Measurements from ENCODE around the gene AMMECR1. TPM values are rescaled to one million over a fixed set of nuclear protein-coding genes. Genes with fewer than 3 reads are reported as not detected.
"Not testable (repeated sequence)": the region's sequence is repeated elsewhere in the genome, so short reads cannot be mapped to it uniquely, and the experiment has no call there.

AMMECR1 gene
- polyA plus RNA-seq, 4 donors = 10.0 to 21.3 (median 19.6) TPM

DNA sequence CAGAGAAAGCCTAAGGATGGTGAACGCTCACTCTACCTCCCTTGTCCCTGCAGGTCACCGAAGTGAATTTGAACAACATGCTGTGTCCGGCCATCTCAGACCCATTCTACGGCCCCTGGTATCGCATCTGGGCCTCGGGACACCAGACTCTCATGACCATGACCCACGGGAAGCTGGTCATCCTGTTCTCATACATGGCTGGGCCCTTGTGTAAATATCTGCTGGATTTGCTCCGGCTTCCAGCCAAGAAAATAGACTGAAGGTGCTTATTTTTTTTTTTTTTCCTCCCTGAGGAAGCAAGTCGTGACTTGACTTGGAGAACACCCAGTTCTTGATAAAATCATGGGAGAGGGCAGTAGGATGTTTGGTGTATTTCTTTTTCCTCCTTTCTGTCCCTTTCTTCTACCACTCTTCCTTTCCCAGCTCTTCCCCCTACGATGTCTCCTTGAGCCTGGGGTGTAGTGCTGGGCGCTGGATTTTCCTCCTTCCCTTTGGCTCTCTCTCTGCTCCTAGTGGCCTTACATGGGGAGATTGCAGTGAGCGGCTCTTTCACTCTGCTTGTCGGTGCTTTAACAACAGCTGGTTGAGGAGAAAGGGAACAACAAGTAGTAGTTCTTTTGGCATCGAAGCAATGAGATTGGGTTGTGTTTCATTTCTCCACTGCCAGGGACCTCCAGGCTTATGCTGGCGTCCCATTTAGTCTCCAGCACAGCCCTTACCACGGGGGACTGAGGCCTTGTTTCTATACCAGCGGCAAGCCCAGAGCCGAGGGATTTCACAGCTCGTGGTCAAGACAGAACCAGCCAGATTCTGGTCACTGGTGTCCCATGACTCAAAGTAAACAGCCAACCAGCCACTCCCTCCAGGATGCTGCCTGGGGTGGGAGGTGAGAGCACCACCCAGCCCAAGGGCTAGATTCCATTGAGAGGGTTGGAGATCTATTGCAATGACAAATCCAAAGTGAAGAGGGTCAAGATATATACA is 144.4 kb downstream of the AMMECR1 start:
- no peak for DNase-seq (ENCODE audit: low read depth in 4 of 4, low spot score in 3 of 4)

DNA sequence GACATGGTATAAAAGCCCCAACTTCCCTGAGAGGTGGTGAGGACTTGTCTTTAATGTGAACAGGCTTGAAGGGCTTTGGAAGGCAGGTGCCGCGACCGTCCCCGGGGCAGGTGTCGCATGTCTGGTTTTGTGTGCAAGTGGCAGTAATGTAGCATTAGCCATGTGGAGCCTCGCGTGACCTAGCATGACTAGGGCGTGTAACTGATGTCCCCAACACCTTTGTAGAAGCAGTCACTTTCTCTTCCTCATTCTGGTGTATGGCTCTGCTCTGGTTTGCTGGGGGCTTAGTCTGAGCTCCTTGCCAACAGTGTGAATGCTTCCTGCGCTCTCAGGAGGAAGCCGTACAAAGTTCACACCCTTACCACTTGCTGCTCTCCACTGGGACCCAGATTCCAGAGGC is 145.7 kb downstream of the AMMECR1 start:
- no peak for DNase-seq (ENCODE audit: low read depth in 4 of 4, low spot score in 3 of 4)

DNA sequence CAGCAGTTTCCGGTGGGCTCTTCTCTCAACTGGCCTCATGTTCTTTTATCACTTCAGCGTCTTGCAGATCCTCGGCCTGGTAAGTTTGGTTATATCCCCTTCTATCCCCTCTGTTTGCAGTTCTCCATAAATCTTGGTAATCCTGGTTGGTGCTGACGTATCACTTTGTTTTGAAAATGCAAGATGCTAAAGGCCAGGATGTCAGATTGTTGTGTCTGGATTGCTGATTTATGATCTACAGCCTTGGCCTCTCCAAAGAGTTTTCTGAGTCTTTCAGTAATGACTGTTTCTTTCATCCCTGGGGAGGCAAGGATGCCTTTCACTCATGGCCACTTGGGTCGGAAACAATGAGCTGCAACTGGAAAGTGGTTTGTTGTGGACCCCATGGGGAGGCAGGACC is 146.4 kb downstream of the AMMECR1 start:
- DNase-seq (ENCODE audit: low read depth in 4 of 4, low spot score in 3 of 4) = no peak

DNA sequence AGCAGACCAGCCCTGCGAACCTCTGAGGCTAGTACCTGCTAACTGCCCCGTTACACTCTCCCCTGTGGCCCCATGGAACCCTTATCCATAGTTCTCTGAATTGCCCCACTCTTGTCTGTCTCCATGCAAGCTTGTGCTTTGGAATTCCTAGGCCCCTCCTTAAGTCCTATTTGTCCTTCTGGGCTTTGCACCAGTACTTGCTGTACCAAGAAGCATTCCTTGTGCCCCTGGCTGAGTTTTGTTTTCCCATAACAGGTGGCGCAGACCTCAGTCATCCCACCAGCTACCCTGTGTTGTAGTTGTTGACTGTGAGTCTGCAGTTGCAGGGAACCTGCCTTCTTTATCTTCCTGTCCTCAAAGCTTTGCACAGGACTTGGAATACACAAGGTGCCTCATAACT is 147.9 kb downstream of the AMMECR1 start:
- DNase-seq (ENCODE audit: low read depth in 4 of 4, low spot score in 3 of 4) = no peak

DNA sequence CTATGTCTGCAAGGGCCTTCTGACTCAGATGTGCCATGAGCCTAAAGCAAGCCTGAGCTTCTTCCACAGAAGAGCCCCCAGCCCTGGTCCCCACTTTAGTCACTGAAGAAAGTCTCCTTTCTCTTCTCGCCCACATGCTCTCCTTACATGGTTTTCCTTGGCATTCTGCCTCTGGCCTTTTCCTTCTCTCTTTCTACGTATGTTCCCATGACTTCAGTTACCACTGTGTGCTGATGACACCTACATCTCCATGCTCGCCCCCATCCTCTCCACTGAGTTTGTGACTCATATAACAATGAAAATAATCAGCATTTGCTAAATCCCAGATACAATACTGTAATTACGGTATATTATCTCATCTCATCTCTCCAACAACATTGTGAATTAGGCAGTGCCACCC is 149.3 kb downstream of the AMMECR1 start:
- no peak for DNase-seq (ENCODE audit: low read depth in 4 of 4, low spot score in 3 of 4)

DNA sequence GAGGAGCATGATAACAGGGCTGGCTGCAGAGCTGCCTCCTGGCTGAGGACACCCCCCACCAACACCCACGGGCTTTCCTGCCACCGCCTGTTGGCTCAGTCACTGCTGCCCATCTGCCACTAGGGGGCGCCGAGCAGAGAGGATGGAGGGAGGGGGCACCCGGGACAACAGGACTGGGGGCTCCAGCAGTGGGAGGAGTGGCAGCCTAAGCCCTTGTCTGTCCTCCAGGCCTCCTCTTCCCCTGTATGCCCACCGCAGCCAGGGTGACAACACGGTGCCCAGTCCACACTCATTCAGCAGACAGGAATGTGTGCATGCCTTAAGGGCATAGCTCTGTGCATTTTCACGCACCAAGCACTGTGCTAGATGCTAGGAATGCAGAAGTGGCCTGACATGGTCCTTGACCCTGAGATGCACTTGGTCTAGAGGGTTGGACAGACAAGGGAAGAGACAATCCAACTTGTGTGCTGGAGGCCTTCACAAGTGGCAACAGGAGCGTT is 149.9 kb downstream of the AMMECR1 start:
- DNase-seq (ENCODE audit: low read depth in 4 of 4, low spot score in 3 of 4) = no peak

DNA sequence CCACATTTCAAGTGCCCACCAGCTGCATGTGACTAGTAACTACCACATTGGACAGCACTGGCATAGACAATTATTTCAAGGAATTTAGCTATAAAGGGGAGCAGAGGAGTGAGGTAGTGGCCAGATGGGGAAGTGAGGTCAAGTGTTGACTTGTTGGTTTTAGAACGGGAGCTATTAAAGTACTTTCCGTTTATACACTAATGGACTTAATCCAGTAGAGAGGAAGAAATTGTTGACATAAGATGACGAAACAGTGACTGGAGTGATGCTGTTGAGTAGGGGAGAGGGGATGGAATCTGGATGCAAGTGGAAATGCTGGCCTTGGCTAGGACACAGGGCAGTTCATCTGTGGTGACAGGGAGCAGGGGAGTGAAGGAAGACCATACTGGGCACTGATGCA is 154.4 kb downstream of the AMMECR1 start:
- no peak for DNase-seq (ENCODE audit: low read depth in 4 of 4, low spot score in 3 of 4)

DNA sequence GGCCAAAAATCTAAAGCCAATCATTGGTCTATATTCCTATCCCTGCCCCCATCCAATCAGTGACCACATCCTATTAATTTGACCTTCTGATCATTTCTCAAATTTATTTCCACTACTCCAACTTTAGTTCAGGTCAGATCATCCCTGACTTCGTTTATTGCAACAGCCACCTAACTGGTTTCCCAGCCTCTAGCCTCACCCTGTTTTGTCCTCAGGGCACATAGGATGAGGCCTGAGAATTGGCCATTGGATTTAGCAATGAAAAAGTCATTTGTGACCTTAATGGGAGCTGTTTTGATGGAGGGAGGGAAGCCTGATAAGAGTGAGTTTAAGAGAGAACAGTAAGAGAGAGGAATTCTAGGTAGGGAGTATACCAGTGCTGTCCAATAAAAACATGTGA is 155.0 kb downstream of the AMMECR1 start:
- no peak for DNase-seq (ENCODE audit: low read depth in 4 of 4, low spot score in 3 of 4)

DNA sequence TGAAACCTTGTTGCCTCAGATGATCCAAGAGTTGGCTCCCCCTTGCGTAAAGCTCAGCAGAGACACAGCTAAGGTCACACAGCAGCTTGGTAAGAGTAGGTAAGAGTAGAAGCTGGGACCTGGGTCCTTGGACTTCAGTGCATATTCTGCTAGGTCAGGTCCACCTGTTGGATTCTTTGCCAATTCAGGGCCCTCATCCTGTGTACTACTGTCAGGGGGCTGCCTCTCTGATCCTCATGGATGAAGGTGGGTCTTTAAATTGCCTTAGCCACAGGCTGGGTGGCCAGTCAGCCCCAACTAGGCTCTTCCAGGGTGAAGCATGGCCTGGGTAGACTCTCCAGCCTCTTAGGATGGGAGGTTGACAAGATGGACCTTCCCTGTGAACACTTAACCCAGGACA is 155.8 kb downstream of the AMMECR1 start:
- no peak for DNase-seq (ENCODE audit: low read depth in 4 of 4, low spot score in 3 of 4)

DNA sequence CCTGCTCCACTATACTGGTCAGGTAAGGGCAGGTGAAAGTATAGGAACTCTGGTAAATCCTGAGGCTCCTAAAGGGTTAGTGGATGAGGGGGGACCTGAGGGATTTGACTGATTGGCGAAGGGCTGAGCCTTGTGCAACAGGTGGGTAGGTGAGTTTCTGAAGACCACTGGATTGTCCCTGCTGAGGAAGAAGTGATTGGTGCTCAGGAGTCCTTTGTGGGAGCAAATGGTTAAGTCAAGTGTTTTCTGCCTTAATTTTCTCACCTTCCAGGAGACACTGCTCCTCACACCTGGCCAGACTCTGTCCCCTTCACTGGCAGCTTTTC is 156.6 kb downstream of the AMMECR1 start:
- no peak for DNase-seq (ENCODE audit: low read depth in 4 of 4, low spot score in 3 of 4)

DNA sequence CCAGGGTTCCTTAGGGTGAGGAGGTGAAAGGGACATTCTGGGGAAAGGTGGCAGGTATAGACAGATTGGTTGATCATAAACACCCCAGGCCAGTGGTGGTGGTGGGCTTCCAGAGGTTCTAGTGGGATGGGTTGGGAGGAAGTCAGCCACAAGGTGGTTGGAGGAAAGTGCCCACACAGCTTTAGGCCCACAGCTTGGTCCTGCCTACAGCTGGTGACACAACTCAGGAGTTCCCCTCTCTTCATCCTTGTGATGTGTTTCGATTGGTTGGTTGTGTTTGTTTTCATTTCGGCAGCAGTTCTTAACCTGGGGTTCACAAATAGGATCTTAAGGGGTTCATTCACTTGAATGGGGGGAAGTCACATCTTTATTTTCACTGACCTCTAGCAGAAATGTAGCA is 158.0 kb downstream of the AMMECR1 start:
- DNase-seq (ENCODE audit: low read depth in 4 of 4, low spot score in 3 of 4) = no peak

DNA sequence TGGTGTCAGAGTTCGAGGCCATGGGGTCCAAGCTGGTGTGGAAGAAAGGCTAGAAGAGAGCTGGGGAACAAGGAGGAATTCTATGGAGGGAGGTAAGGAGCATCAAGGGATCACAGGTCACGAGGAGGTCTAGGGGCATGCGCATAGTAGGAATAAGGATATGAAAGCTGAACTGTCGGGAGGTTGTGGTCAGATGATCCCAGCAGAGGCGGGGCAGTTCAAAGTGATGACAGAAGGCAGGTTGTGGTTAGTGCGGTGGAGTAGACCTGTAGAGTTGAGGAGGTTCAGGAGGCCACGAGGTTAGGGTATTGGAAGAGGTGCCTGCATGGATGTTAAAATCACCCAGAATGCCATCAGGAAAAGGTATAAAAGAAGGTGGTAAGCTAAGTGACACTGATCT is 158.7 kb downstream of the AMMECR1 start:
- no peak for DNase-seq (ENCODE audit: low read depth in 4 of 4, low spot score in 3 of 4)

DNA sequence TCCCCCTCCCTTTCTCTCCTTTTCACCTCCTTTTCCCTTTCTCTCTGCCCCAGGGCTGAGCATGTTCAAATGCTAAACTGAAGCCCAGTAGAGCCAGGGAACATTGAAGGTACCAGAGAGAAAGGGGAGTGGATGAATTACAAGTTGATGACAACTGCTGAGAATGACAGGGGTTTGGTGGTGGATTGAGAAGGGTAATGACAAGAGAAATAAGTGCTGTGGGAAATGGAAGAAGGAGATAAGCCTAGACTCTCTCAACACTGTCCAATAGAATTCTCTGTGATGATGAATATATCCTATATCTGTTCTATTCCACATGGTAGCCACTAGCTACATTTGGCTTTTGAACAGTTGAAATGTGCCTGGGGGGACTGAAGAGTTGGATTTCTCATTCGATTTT is 160.4 kb downstream of the AMMECR1 start:
- no peak for DNase-seq (ENCODE audit: low read depth in 4 of 4, low spot score in 3 of 4)

DNA sequence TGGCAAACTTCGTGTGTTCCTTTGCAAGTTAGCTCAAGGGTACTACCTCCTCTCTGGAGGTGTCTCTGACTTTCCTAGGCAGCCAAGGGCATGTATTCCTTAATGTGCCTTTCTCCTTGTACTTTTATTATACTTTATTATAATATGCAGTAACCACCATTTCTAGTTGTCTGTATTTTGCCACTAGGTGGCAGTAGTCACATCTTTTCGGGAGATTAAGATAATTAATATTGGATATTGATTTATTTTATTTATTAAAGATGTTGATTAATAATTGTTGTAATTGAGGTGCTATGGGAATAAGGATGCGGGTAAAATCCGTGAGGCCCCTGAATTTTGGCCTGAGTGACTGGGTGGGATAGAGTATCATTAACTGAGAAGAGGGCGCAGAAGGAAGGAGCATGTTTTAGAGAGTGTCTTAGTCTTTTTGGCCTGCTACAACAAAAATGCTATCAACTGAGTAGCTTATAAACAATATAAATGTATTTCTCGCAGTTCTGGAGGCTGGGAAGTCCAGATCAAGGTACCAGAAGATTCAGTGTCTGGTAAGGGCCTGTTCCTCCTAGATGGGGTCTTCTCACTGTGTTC is 161.6 kb downstream of the AMMECR1 start:
- no peak for DNase-seq (ENCODE audit: low read depth in 4 of 4, low spot score in 3 of 4)

DNA sequence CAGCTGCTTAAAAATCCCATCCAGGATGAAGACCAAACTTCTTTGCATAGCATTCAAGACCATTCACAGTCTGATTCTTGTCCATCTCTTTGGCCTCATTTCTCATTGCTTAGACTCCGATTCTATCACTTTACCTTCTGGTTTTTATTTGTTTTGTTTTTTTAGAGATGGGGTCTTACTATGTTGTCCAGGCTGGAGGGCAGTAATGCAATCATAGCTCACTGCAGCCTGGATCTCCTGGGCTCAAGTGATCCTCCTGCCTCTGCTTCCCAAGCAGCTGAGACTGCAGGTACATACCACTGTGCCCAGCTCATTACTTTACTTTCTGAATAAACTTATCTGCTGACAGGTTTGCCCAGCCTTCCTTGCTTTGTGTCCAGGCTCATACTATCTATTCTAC is 162.1 kb downstream of the AMMECR1 start:
- no peak for DNase-seq (ENCODE audit: low read depth in 4 of 4, low spot score in 3 of 4)

DNA sequence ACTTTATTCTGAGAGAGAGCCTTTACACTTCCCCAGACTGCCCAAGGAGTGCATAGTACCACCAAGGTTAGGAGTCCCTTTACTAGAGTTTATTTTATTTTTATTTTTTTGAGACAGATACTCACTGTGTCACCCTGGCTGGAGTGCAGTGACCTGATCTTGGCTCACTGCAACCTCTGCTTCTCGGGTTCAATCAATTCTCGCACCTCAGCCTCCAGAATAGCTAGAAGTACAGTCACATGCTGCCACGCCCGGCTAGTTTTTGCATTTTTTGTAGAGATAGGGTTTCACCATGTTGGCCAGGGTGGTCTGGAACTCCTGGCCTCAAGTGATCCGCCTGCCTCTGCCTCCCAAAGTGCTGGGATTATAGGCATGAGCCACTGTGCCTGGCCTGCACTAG is 163.6 kb downstream of the AMMECR1 start:
- DNase-seq (ENCODE audit: low read depth in 4 of 4, low spot score in 3 of 4) = not testable (repeated sequence)

DNA sequence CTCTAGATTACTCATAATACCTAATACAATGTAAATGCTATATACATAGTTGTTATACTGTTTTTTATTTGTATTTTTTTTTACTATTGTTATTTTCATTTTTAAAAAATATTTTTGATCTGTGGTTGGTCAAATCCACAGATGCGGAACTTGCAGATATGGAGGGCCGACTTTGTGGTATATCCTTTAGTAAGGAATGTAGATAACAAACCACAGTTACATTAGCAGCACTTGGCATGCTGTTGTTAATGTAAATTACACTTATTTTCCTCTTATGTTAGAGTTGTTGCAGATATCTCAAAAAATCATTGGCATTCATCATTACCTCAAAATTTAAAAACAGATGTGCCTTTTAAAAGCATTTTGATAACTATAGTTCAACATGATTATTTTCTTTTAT is 164.0 kb downstream of the AMMECR1 start:
- DNase-seq (ENCODE audit: low read depth in 4 of 4, low spot score in 3 of 4) = no peak

DNA sequence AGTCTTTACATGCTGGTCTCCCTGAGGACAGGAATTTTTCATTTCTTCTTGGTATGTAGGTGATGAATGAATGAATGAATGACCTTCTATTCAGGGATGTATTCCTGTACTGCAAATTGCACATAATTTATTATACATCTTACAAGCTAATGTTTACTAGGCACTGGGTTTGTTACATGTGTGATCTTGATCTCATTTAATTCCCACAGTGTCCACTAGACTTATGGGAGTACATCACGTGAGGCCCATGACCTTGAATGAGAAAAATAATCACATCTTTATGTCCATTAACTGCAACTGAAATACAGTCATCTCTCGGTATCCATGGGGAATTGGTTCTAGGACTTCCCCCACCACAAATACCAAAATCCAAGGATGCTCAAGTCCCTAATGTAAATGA is 164.6 kb downstream of the AMMECR1 start:
- DNase-seq (ENCODE audit: low read depth in 4 of 4, low spot score in 3 of 4) = no peak

DNA sequence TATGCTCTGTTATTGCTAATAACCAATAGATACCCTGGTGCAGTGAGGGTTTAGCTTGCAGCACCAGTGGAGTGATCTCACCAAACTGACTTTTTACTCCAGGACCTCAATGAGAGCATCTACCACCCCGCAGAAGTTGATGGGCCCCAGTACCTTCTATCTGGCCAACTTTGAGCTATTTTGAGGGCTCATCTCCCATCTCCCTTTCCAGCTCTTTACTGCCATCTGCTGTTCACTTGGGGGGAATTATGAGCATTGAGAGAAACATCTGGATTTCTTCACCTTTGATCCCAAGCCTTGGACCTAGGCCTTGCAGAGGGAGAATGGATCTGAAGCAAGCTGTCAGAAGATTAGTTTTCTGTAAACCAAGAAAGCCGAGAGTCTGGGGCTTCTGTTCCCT is 171.4 kb downstream of the AMMECR1 start:
- DNase-seq (ENCODE audit: low read depth in 4 of 4, low spot score in 3 of 4) = peak in 3 of 4 donors; percentile 18 to 38 (median 29)

DNA sequence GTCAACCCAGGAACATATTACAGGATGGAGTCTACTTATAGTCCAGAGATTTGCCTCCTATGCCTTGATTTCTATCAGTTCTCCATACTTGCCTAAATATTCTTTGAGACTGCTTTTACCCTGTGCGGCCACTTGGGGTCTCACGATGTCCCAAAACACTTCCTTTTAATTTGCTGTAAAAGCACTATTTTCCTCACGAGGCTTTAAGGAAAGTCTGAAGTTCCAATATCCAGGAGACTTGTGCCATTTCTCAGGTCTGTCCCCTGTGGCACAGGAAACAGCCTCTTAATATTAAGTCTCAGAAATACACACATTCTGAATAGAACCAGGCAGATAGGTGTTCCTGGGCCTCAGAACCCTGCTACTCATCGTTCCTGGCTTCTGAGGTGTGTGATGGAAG is 172.0 kb downstream of the AMMECR1 start:
- no peak for DNase-seq (ENCODE audit: low read depth in 4 of 4, low spot score in 3 of 4)

DNA sequence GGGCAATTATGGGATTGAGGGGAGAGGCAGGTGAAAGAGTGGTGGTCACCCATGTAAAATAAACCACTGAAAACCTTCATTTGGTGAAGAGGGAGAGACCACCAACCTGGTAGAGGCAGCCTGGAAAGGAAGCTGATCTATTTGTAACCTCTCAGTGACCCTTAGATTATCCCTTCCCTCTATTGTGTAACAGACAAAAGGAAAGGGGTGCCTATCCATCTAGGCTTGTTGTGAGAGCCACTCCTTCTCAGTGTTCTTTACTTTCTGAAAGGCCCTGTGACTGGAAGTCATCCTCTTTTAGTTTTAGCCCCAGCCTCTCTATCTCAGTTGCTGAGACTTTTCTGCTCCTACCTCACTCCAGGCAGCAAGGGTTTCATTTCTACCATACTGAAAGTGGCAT is 172.6 kb downstream of the AMMECR1 start:
- no peak for DNase-seq (ENCODE audit: low read depth in 4 of 4, low spot score in 3 of 4)
